ENCODE data around the gene C20orf204. TPM values are rescaled to one million over a fixed set of nuclear protein-coding genes. Genes with fewer than 3 reads are reported as not detected.

The C20orf204 gene
- total RNA-seq, 2 donors from 2014 or later = 4.0 to 4.1 TPM

DNA sequence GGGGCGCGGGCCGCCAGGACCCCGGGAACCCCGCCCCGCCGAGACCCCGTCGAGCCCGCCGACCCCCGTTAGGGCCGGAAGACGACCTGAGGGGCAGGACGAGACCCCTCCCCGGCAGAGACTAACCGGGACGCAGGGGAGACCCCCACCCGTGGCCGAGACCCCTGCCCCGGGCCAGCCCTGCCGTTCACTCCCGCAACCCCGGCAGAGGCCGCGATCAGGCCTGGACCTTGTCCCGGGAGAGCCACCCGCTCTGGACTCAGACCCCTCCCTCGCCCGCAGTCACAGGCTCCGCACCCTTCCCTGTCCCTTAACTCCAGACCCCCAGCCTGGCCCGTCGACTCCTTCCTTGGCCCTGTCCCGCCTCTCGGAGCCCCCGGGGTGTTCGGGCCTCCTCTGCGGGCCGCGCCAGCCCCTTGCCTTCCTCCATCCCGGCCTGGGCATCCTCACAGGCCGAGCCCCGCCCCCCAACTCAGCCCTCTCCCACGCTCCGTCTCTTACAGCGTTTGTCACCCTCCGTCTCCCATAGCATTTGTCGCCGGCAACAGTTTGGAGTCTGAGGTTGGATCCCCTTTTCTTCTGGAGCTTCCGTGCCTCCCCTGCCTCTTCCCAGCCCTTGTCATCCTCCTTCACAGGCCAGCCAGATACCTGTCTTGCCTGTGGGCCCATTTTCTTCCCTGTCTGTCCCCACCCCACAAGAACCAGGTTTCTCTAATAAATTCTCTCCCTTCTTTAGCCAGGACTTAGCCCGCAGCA is 27.6 kb downstream of the C20orf204 start:
- Mint-ChIP-seq H3K4me3 (peak overlapping the region; percentile 75), H3K27ac (peak overlapping the region; percentile 52), H3K27me3 (ENCODE audit: insufficient read depth) (peaks cover 8% of the 10 kb centered on the region), H3K36me3 (ENCODE audit: low read depth) (no peaks in the 10 kb centered on the region), H3K9me3 (no peaks in the 10 kb centered on the region), H3K4me1 (peaks cover 14% of the 10 kb centered on the region)
- Histone ChIP-seq H3K9me3 (ENCODE audit: control insufficient read depth, low read length) (no peaks in the 10 kb centered on the region), H3K36me3 (ENCODE audit: control insufficient read depth, insufficient read depth, low read length) (no peaks in the 10 kb centered on the region), H3K27ac (ENCODE audit: low read depth, low read length) (no peak overlapping the region), H3K27me3 (ENCODE audit: control insufficient read depth, insufficient read depth, low read length, poor library complexity, severe bottlenecking) (no peaks in the 10 kb centered on the region), H3K4me3 (ENCODE audit: low read length) (peak overlapping the region; percentile 82), H3K4me1 (ENCODE audit: control insufficient read depth, insufficient read depth, low read length) (no peaks in the 10 kb centered on the region), H3K9ac (ENCODE audit: extremely low read depth, low read length, poor library complexity, severe bottlenecking) (no peak overlapping the region)
- DNase-seq = peak; percentile 75
- 3 to 6% methylated on average over 27 to 51 of the region's 51 CpGs for WGBS, 2 experiments (ENCODE audit: insufficient coverage in 1 of 2, insufficient read length in 1 of 2)
- TF ChIP-seq, protein P1, sequence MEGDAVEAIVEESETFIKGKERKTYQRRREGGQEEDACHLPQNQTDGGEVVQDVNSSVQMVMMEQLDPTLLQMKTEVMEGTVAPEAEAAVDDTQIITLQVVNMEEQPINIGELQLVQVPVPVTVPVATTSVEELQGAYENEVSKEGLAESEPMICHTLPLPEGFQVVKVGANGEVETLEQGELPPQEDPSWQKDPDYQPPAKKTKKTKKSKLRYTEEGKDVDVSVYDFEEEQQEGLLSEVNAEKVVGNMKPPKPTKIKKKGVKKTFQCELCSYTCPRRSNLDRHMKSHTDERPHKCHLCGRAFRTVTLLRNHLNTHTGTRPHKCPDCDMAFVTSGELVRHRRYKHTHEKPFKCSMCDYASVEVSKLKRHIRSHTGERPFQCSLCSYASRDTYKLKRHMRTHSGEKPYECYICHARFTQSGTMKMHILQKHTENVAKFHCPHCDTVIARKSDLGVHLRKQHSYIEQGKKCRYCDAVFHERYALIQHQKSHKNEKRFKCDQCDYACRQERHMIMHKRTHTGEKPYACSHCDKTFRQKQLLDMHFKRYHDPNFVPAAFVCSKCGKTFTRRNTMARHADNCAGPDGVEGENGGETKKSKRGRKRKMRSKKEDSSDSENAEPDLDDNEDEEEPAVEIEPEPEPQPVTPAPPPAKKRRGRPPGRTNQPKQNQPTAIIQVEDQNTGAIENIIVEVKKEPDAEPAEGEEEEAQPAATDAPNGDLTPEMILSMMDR (conservative IDR thresholded peaks at IDR 0.05) = no peak

DNA sequence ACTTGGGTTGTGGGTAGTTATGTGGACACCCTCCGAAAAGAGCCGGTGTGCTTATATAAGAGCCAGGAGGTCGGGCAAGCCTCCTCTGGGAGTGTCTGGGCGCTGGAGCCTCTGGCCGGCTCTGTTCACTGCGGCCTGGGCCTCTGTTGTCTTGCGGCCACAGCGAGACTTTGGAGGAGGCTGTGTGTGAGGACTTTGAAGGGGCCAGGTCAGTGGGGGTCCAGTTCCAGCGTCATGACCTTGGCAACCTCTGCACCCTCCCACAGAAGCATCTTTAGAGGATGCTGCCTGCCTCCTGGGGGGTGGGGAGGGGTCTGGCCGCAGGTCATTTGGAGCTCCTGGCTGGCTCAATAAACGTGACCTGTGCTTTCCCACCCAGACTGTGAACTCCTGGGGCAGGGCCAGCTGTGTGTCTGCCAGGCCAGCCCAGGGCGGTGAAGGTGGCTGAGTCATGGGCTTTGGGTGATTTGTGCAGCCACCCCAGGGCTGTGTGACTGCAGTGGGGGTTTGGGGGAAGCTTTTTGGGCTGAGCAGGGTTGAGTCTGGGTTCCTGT is 28.2 kb downstream of the C20orf204 start:
- DNase-seq = no peak
- peak overlapping the region; percentile 82 for H3K4me3 ChIP-seq (ENCODE audit: low read length)
- 72 to 80% methylated on average over 1 to 12 of the region's 12 CpGs for WGBS, 2 experiments (ENCODE audit: insufficient coverage in 1 of 2, insufficient read length in 1 of 2)
- H3K9me3 Mint-ChIP-seq = no peaks in the 10 kb centered on the region
- no peak overlapping the region for H3K27ac ChIP-seq (ENCODE audit: low read depth, low read length)
- no peaks in the 10 kb centered on the region for H3K27me3 ChIP-seq (ENCODE audit: control insufficient read depth, insufficient read depth, low read length, poor library complexity, severe bottlenecking)
- H3K4me3 Mint-ChIP-seq = peak overlapping the region; percentile 75
- peaks cover 8% of the 10 kb centered on the region for H3K27me3 Mint-ChIP-seq (ENCODE audit: insufficient read depth)
- H3K27ac Mint-ChIP-seq = no peak overlapping the region
- H3K4me1 Mint-ChIP-seq = peaks cover 14% of the 10 kb centered on the region
- no peaks in the 10 kb centered on the region for H3K36me3 Mint-ChIP-seq (ENCODE audit: low read depth)
- H3K36me3 ChIP-seq (ENCODE audit: control insufficient read depth, insufficient read depth, low read length) = no peaks in the 10 kb centered on the region
- no peak overlapping the region for H3K9ac ChIP-seq (ENCODE audit: extremely low read depth, low read length, poor library complexity, severe bottlenecking)
- no peaks in the 10 kb centered on the region for H3K4me1 ChIP-seq (ENCODE audit: control insufficient read depth, insufficient read depth, low read length)
- H3K9me3 ChIP-seq (ENCODE audit: control insufficient read depth, low read length) = no peaks in the 10 kb centered on the region
- TF ChIP-seq, protein P1 (conservative IDR thresholded peaks at IDR 0.05) = no peak

DNA sequence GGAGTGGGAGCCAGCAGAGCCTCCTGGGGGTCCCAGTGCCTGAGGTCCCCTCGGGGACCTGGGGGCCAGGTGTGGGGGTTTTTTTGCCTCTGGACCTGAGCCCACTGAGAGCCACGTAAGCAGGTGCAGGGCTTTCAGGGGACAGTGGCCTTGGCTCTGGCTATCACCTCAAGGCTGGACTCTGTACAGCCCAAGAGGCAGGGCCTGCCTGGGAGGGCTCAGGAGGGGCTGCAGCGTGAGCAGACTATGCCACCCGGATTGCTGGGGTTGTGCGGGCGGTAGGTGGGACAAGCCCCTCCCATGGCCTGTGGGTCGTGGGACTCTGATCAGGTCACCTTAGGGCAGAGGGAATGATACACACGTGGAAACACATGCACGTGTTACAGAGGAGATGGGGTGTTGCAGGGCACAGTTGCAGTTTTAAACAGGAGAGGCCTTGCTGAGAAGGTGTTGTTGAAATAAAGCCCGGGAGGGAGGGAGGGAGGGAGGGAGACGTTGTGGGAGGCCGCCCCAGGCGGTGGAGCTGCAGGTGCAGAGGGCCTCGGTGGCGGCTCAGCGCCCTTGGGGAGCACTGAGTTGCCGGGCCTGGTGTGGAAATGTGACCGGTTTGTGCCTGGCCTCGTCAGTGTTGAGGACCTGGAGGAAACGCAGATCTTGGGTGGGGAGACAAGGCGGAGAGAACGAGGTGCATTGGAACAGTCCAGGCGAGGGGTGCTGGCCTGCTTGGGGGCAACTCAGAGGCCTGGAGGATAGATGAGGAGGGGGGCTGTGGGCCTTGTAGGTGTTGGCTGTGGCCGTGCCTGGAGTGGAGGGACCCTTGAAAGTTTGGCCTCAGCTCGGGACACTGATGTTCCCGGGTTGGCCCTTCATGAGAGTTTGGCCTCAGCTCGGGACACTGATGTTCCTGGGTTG is 29.3 kb downstream of the C20orf204 start:
- 83 to 93% methylated on average over 11 to 27 of the region's 27 CpGs for WGBS, 2 experiments (ENCODE audit: insufficient coverage in 1 of 2, insufficient read length in 1 of 2)
- DNase-seq = no peak
- Histone ChIP-seq H3K27ac (ENCODE audit: low read depth, low read length) (no peak overlapping the region), H3K9me3 (ENCODE audit: control insufficient read depth, low read length) (no peaks in the 10 kb centered on the region), H3K9ac (ENCODE audit: extremely low read depth, low read length, poor library complexity, severe bottlenecking) (no peak overlapping the region), H3K4me3 (ENCODE audit: low read length) (no peak overlapping the region), H3K36me3 (ENCODE audit: control insufficient read depth, insufficient read depth, low read length) (no peaks in the 10 kb centered on the region), H3K4me1 (ENCODE audit: control insufficient read depth, insufficient read depth, low read length) (no peaks in the 10 kb centered on the region), H3K27me3 (ENCODE audit: control insufficient read depth, insufficient read depth, low read length, poor library complexity, severe bottlenecking) (no peaks in the 10 kb centered on the region)
- Mint-ChIP-seq H3K4me3 (no peak overlapping the region), H3K9me3 (no peaks in the 10 kb centered on the region), H3K36me3 (ENCODE audit: low read depth) (no peaks in the 10 kb centered on the region), H3K27me3 (ENCODE audit: insufficient read depth) (peaks cover 3% of the 10 kb centered on the region), H3K4me1 (peaks cover 14% of the 10 kb centered on the region), H3K27ac (no peak overlapping the region)
- TF ChIP-seq, protein P1 (conservative IDR thresholded peaks at IDR 0.05) = no peak
